BLaER1 treated with 17β-estradiol and CSF1 and Interleukin-3, amounts not matched to agents 10 nM and 100 nM (cell line): ENCODE results near the gene C13orf46.

Source experiments
- H3K27ac ChIP-seq, 11 experiments: shearing (Covaris generic); formaldehyde crosslinking; 2 replicates each; pipeline ENCODE4 v1.8.1; 2022
- H3K27me3 ChIP-seq, 11 experiments: shearing (Covaris generic); formaldehyde crosslinking; 2 replicates each; pipeline ENCODE4 v1.8.1; 2022
- H3K36me3 ChIP-seq, 11 experiments: shearing (Covaris generic); formaldehyde crosslinking; 2 replicates each; pipeline ENCODE4 v1.8.1; 2022
- H3K4me1 ChIP-seq, 10 experiments: shearing (Covaris generic); formaldehyde crosslinking; 2 replicates each; pipeline ENCODE4 v1.8.1; 2022
- H3K4me2 ChIP-seq, 11 experiments: shearing (Covaris generic); formaldehyde crosslinking; 2 replicates each; pipeline ENCODE4 v1.8.1; 2022
- H3K4me3 ChIP-seq, 10 experiments: shearing (Covaris generic); formaldehyde crosslinking; 2 replicates each; pipeline ENCODE4 v1.8.1; 2022
- H3K9ac ChIP-seq, 11 experiments: shearing (Covaris generic); formaldehyde crosslinking; 2 replicates each; pipeline ENCODE4 v1.8.1; 2022
- H3K9me3 ChIP-seq, 11 experiments: shearing (Covaris generic); formaldehyde crosslinking; replicated peaks in 1 of 11; 2 replicates each; pipeline ENCODE4 v1.8.1; 2022
- H4K20me1 ChIP-seq, 11 experiments: shearing (Covaris generic); formaldehyde crosslinking; 2 replicates each; pipeline ENCODE4 v1.8.1; 2022
- Cebpa-rat ChIP-seq, 11 experiments: shearing (Covaris generic); IDR thresholded peaks; 2 replicates each; pipeline ENCODE4 v1.8.1; 2022

Gene C13orf46

GRCh38 chr13:113998781-113999617, 25.1 kb upstream of the C13orf46 start:
- Histone ChIP-seq H3K4me2 (no peak overlapping the region), H4K20me1 (peaks cover 0 to 57% (median 10%) of the 10 kb centered on the region in 11 experiments; a peak in 9 of 22 replicates), H3K27ac (no peak overlapping the region), H3K9me3 (no peaks in the 10 kb centered on the region), H3K36me3 (peaks cover 54 to 90% (median 79%) of the 10 kb centered on the region in 11 experiments), H3K4me1 (peaks cover 0 to 5% (median 0%) of the 10 kb centered on the region in 10 experiments; a peak in 1 of 20 replicates), H3K4me3 (no peak overlapping the region), H3K9ac (no peak overlapping the region), H3K27me3 (no peaks in the 10 kb centered on the region)
- TF ChIP-seq Cebpa-rat (IDR thresholded peaks at IDR 0.05) = no peak

GRCh38 chr13:113997845-113998751, 24.2 kb upstream of the C13orf46 start:
- Histone ChIP-seq H4K20me1 (peaks cover 0 to 57% (median 10%) of the 10 kb centered on the region in 11 experiments; a peak in 9 of 22 replicates), H3K27ac (no peak overlapping the region), H3K4me1 (peaks cover 0 to 5% (median 0%) of the 10 kb centered on the region in 10 experiments; a peak in 1 of 20 replicates), H3K9me3 (no peaks in the 10 kb centered on the region), H3K4me2 (no peak overlapping the region), H3K4me3 (no peak overlapping the region), H3K27me3 (no peaks in the 10 kb centered on the region), H3K36me3 (peaks cover 56 to 91% (median 78%) of the 10 kb centered on the region in 11 experiments; a peak in 21 of 22 replicates), H3K9ac (no peak overlapping the region)
- TF ChIP-seq Cebpa-rat (IDR thresholded peaks at IDR 0.05) = no peak

DNA sequence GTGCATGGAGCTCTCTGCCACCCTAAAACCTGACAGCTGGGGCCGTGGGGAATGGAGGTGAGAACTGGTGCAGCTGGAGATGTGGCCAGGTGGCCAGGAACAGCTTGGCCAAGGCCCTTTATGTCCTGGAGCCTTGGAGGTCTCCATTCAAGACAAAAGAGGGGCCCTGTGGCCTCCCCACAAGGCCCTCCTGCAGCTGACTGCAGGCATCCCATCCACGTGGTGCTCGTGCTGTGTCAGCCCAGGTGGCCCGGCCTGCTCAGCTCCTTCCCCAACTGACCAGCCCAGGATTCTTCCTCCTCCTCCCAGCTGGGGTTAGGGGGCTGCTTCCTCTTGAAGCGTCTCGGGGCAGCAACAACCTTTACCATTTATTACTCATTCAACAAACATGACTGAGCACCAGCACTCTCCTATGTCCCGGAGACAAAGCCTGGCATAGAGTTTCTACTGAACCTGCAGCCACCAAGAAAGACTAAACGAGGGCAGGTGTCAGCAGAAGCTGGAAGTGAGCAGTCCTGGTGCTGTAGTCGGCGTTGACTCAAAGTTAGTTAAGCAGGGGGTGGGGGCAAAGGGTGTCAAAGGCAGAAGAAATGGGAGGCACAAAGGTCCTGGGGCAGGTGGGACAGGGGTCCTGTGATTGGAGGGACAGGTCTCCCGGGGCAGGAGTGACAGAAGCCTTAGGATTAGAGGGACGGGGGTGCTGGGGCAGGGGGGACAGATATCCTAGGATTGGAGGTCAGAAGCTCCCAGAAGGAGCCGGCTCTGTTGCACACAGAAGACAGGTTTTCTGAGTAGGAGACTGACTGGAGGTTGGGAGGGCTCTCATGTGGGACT, 23.3 kb upstream of the C13orf46 start:
- H3K9ac ChIP-seq = no peak overlapping the region
- H3K27me3 ChIP-seq = no peaks in the 10 kb centered on the region
- no peak overlapping the region for H3K27ac ChIP-seq
- peaks cover 0 to 5% (median 0%) of the 10 kb centered on the region in 10 experiments; a peak in 1 of 20 replicates for H3K4me1 ChIP-seq
- no peak overlapping the region for H3K4me3 ChIP-seq
- H3K9me3 ChIP-seq = no peaks in the 10 kb centered on the region
- no peak overlapping the region for H3K4me2 ChIP-seq
- peaks cover 58 to 91% (median 79%) of the 10 kb centered on the region in 11 experiments for H3K36me3 ChIP-seq
- no peak for TF ChIP-seq Cebpa-rat (IDR thresholded peaks at IDR 0.05)
- peaks cover 0 to 56% (median 8%) of the 10 kb centered on the region in 11 experiments; a peak in 8 of 22 replicates for H4K20me1 ChIP-seq

GRCh38 chr13:113996081-113996911, 22.4 kb upstream of the C13orf46 start:
- Histone ChIP-seq H3K9me3 (peaks cover 0 to 4% (median 0%) of the 10 kb centered on the region in 11 experiments; a peak in 1 of 22 replicates), H3K9ac (no peak overlapping the region), H3K4me3 (no peak overlapping the region), H3K4me1 (peaks cover 0 to 6% (median 0%) of the 10 kb centered on the region in 10 experiments; a peak in 3 of 20 replicates), H3K27me3 (no peaks in the 10 kb centered on the region), H3K36me3 (peaks cover 61 to 91% (median 79%) of the 10 kb centered on the region in 11 experiments), H3K4me2 (no peak overlapping the region), H4K20me1 (peaks cover 0 to 48% (median 8%) of the 10 kb centered on the region in 11 experiments; a peak in 7 of 22 replicates), H3K27ac (no peak overlapping the region)
- no peak for TF ChIP-seq Cebpa-rat (IDR thresholded peaks at IDR 0.05)

DNA sequence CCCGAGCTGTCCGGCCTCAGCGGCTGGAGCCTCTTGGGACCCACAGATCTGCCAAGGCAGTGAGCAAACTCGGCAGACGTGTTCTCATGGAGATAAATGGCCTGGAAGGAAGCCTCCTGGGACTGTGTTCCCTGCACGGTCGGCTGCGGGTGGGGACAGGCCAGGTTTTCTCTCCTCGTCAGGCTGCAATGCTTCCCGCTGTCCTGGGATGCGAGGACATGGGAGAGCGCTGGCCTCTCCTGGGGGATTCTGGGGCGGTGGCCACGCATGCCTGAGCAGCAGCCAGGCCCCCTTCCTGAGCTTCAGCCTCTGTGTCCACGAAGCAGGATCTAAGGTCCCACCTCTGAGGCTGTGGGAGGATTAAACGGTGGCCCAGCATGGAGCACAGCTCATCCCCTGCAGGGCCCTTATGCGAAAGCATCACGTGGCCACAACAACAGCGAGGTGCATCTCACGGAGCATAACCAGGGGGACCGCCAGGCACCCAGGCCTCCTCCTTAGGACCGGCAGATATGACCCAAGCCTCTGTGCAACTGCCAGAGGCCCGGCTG, 21.2 kb upstream of the C13orf46 start:
- TF ChIP-seq Cebpa-rat (IDR thresholded peaks at IDR 0.05) = no peak
- Histone ChIP-seq H3K4me1 (peaks cover 6 to 17% (median 7%) of the 10 kb centered on the region in 10 experiments), H3K9me3 (peaks cover 4 to 14% (median 6%) of the 10 kb centered on the region in 11 experiments; a peak in 17 of 22 replicates), H3K36me3 (peaks cover 66 to 91% (median 79%) of the 10 kb centered on the region in 11 experiments), H3K27me3 (no peaks in the 10 kb centered on the region), H4K20me1 (peaks cover 0 to 37% (median 0%) of the 10 kb centered on the region in 11 experiments; a peak in 6 of 22 replicates), H3K4me2 (no peak overlapping the region), H3K4me3 (no peak overlapping the region), H3K27ac (no peak overlapping the region), H3K9ac (no peak overlapping the region)

DNA sequence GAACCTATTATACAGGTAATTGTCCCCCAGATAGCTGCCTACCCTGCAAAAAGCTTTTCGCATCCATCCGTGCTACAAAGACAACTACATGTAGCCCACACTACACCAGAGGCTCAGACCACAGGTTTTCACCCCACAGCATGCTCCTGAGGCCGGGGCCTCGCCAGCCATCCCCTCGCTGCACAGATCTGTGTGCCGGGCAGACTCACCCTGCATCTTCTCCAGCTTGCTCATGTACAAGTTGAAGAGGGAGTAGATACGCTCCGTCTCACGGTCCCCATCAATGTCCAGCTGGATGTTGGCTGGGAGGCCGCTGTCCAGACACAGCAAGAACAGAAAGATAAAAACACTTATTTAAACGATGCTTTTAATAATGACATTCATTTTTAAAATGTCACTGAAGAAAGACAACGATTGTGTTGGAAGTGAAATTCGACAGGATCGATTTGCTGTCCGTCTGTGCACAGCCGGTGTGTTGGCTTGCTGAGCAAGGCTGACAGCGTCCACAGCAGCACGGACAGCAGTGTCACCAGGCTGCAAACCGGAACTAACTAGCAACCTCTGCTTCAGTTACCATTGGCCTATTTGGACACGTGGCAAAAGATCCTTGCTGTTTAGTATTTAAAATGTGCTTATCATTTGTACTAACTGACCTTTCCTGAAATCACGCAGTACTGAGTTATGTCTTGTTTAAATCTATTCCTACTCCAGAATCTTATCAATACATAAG, 18.6 kb upstream of the C13orf46 start:
- Histone ChIP-seq H3K27me3 (no peaks in the 10 kb centered on the region), H3K4me3 (no peak overlapping the region), H3K27ac (no peak overlapping the region), H3K4me1 (peaks cover 9 to 24% (median 13%) of the 10 kb centered on the region in 10 experiments), H4K20me1 (peaks cover 0 to 23% (median 0%) of the 10 kb centered on the region in 11 experiments; a peak in 6 of 22 replicates), H3K9ac (no peak overlapping the region), H3K36me3 (peaks cover 55 to 83% (median 73%) of the 10 kb centered on the region in 11 experiments), H3K9me3 (peaks cover 5 to 25% (median 15%) of the 10 kb centered on the region in 11 experiments; a peak in 18 of 22 replicates), H3K4me2 (no peak overlapping the region)
- TF ChIP-seq Cebpa-rat (IDR thresholded peaks at IDR 0.05) = no peak

GRCh38 chr13:113991676-113992179, 17.9 kb upstream of the C13orf46 start:
- Histone ChIP-seq H3K36me3 (peaks cover 50 to 76% (median 66%) of the 10 kb centered on the region in 11 experiments), H3K4me2 (no peak overlapping the region)
- TF ChIP-seq Cebpa-rat (IDR thresholded peaks at IDR 0.05) = no peak

More at GRCh38 chr13:113991676-113992179, 17.9 kb upstream of the C13orf46 start:
- Histone ChIP-seq H3K4me1 (peaks cover 9 to 24% (median 13%) of the 10 kb centered on the region in 10 experiments), H4K20me1 (peaks cover 0 to 15% (median 0%) of the 10 kb centered on the region in 11 experiments; a peak in 6 of 22 replicates), H3K4me3 (no peak overlapping the region), H3K9ac (no peak overlapping the region), H3K9me3 (peaks cover 5 to 25% (median 15%) of the 10 kb centered on the region in 11 experiments; a peak in 18 of 22 replicates), H3K27me3 (no peaks in the 10 kb centered on the region), H3K27ac (no peak overlapping the region)
